Right cardiac atrium (tissue), 5 donors: ENCODE measurements around the gene PYM1. TPM values are rescaled to one million over a fixed set of nuclear protein-coding genes. Genes with fewer than 3 reads are reported as not detected.
"Not testable (repeated sequence)": the region's sequence is repeated elsewhere in the genome, so short reads cannot be mapped to it uniquely, and the experiment has no call there.

Source experiments
- ATAC-seq, 2 donors: fragments of 200-7000 bp; cut with Tn5 transposase; one replicate each; pipeline versions ENCODE4 v1.8.0 to v1.9.1; 2020; ENCODE audit warnings: moderate library complexity in 2 of 2, mild to moderate bottlenecking in 1 of 2
- DNase-seq, 3 donors: peaks; one replicate each; pipeline ENCODE4 v3.0.0-alpha.2; 2020
- H3K27ac ChIP-seq: one replicate; pipeline ENCODE4 v1.5.1; 2013; ENCODE audit warnings: mild to moderate bottlenecking, low read length, control low read depth, moderate library complexity
- H3K27me3 ChIP-seq: one replicate; pipeline ENCODE4 v1.6.1; 2013; ENCODE audit not compliant: control insufficient read depth, insufficient read depth
- H3K4me1 ChIP-seq: one replicate; pipeline ENCODE4 v1.6.1; 2013; ENCODE audit warnings: low read length; ENCODE audit not compliant: control insufficient read depth, insufficient read depth
- H3K4me3 ChIP-seq: one replicate; pipeline ENCODE4 v1.5.1; 2013; ENCODE audit warnings: low read length, control low read depth
- H3K9me3 ChIP-seq: one replicate; pipeline ENCODE4 v1.6.1; 2013; ENCODE audit warnings: low read length; ENCODE audit not compliant: control insufficient read depth
- WGBS: extraction: QIAGEN DNeasy Blood & Tissue Kit; methylation state at CpG from one replicate; pipeline ENCODE4 v1.1.7; 2013; 5-methylcytosine and 5-hydroxymethylcytosine counted together
- intact Hi-C, 4 donors: fragments of 100-400 bp; cut with DNase I; formaldehyde crosslinking; loops; one replicate each; pipeline versions ENCODE4 v1.11.0 to v1.14.0; 2022 to 2023
- polyA plus RNA-seq: library from polyadenylated mRNA; stranded (reverse); fragments of 200-250 nt; gene quantifications from one replicate; pipeline ENCODE4 v1.2.3, GENCODE V29; 2013
- total RNA-seq, 4 donors: library from RNA; stranded (reverse); fragmentation: NEBNext Ultra II Directional; extraction: Animal tissue kit (Norgen Biotek cat#: 25700); gene quantifications; one replicate each; pipeline ENCODE4 v1.2.1, GENCODE V29; 2021
- donor health status: healthy with polysubstance abuse.
- donor health status: DM: no; HTN: yes; CAD: no.
- donor health status: DM: no; HTN: no; CAD: no.
- donor health status: DM: no; HTN: yes; CAD: no; lungs with severe emphysema.
- donor health status: DM: yes; HTN: yes; CAD: no.

The PYM1 gene
- total and polyA plus RNA-seq, 5 donors, result 15.4 to 25.7 (median 17.2) TPM

DNA sequence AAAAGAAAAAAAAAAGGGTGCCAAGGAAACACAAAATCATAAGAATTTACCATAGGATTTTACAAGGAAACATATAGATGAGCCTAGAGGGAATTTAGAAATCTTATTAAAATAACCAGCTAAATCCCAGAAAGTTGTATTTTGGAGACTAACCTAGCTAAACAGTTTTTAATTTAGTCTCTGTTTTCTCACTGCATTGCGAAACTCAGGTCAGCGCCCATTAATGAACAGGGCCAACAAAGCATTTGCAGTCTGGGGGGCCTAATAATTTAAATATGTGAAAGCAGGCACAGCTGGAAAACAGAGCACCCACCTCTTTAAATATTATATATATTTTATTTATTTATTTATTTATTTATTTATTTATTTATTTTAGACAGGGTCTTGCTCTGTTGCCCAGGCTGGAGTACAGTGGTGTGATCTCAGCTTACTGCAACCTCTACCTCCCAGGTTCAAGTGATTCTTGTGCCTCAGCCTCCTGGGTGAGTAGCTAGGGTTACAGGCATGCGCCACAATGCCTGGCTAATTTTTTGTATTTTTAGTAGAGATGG is 61.2 kb downstream of the PYM1 start:
- H3K9me3 ChIP-seq, intact Hi-C loops, H3K27ac ChIP-seq, ATAC-seq, DNase-seq, H3K27me3 ChIP-seq, H3K4me3 ChIP-seq, H3K4me1 ChIP-seq: not testable (repeated sequence)
- WGBS, result 97% methylated on average over 3 of the region's 3 CpGs

DNA sequence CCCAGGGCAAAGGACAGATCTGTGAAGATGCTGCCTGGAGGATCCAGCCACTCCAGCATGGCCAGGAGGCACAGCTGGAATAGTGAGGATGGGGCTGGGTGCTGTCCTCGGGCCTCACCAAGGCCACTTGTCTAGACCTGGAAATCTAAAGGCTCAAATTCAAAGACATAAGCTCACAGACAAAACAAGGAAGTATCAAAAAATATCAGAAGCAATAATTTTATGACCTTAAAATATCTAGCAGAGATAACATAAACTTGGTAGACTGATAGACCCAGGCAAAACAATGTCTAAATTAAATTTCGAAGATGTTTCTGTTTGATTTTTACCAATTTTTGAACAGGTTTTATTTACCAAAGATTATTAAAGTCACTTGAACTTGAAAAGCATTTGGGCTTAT is 62.4 kb downstream of the PYM1 start:
- 87% methylated on average over 2 of the region's 2 CpGs for WGBS
- no peak for ATAC-seq
- H3K9me3 ChIP-seq, result no peaks in the 10 kb centered on the region
- no peak for DNase-seq
- intact Hi-C loops, result no loop called here
- H3K27me3 ChIP-seq, result no peaks in the 10 kb centered on the region
- H3K4me1 ChIP-seq, result no peaks in the 10 kb centered on the region
- H3K27ac ChIP-seq, result no peak overlapping the region
- no peak overlapping the region for H3K4me3 ChIP-seq

DNA sequence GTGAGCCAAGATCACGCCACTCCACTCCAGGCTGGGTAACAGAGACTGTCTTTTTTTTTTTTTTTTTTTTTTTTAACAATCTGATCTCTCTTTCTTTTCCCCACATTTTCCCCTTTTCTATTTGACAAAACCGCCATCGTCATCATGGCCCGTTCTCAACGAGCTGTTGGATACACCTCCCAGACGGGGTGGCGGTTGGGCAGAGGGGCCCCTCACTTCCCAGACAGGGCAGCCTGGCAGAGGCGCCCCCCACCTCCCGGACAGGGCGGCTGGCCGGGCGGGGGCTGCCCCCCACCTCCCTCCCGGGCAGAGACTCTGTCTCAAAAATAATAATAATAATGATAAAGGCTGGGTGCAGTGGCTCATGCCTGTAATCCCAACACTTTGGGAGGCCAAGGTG is 64.8 kb downstream of the PYM1 start:
- 94% methylated on average over 13 of the region's 13 CpGs for WGBS
- H3K27ac ChIP-seq, H3K4me3 ChIP-seq, H3K27me3 ChIP-seq, ATAC-seq, DNase-seq, H3K9me3 ChIP-seq, H3K4me1 ChIP-seq: not testable (repeated sequence)
- intact Hi-C loops, result loop anchor here in 1 of 4 donors (5.0 kb wide), 1 partner anchor 39 kb away; no protein-coding TSS in a partner anchor

DNA sequence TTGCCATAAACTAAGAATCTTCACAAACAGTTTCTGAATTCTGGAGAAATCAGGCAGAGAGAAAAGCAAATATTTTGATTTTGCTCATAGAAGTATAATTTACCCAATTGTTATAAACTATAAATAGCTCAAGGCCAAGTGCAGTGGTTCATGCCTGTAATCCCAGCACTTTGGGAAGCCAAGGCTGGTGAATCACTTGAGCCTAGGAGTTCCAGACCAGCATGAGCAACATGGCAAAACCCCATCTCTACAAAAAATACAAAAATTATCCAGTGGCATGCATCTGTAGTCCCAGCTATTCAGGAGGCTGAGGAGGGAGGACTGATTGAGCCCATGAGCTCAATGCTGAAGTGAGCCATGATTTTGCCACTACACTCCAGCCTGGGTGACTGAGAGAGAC is 65.4 kb downstream of the PYM1 start:
- Histone ChIP-seq H3K9me3 (no peaks in the 10 kb centered on the region), H3K27ac (no peak overlapping the region), H3K4me1 (no peaks in the 10 kb centered on the region), H3K4me3 (no peak overlapping the region), H3K27me3 (no peaks in the 10 kb centered on the region)
- ATAC-seq, result no peak
- intact Hi-C loops, result loop anchor here in 1 of 4 donors (5.0 kb wide), 1 partner anchor 40 kb away; no protein-coding TSS in a partner anchor
- no peak for DNase-seq

GRCh38 chr12:55861871-55862270 is 65.8 kb downstream of the PYM1 start:
- Histone ChIP-seq H3K27ac (no peak overlapping the region), H3K27me3 (no peaks in the 10 kb centered on the region), H3K4me3 (no peak overlapping the region), H3K9me3 (no peaks in the 10 kb centered on the region), H3K4me1 (no peaks in the 10 kb centered on the region)
- 81% methylated on average over 3 of the region's 3 CpGs for WGBS
- DNase-seq (no peak), ATAC-seq (no peak)
- intact Hi-C loops, result loop anchor here in 1 of 4 donors (5.0 kb wide), 1 partner anchor 40 kb away; no protein-coding TSS in a partner anchor

DNA sequence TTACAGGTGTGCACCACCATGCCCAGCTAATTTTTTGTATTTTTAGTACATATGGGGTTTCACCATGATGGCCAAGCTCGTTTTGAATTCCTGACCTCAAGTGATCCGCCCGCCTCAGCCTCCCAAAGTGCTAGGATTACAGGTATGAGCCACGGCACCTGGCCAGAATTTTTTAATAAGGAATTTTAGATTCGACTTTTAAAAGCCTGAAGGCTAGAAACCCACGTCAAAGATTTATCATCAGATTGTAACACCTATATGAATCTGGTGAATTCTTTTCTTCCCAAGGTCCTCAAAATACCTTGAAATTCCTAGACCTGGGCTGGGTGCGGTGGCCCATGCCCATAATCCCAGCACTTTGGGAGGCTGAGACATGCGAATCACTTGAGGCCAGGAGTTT is 66.3 kb downstream of the PYM1 start:
- H3K27me3 ChIP-seq, result no peaks in the 10 kb centered on the region
- DNase-seq, result no peak
- no peak overlapping the region for H3K27ac ChIP-seq
- 92% methylated on average over 8 of the region's 8 CpGs for WGBS
- no peaks in the 10 kb centered on the region for H3K9me3 ChIP-seq
- intact Hi-C loops, result loop anchor here in 1 of 4 donors (5.0 kb wide), 1 partner anchor 41 kb away; no protein-coding TSS in a partner anchor
- H3K4me1 ChIP-seq, result no peaks in the 10 kb centered on the region
- no peak overlapping the region for H3K4me3 ChIP-seq
- ATAC-seq, result no peak

DNA sequence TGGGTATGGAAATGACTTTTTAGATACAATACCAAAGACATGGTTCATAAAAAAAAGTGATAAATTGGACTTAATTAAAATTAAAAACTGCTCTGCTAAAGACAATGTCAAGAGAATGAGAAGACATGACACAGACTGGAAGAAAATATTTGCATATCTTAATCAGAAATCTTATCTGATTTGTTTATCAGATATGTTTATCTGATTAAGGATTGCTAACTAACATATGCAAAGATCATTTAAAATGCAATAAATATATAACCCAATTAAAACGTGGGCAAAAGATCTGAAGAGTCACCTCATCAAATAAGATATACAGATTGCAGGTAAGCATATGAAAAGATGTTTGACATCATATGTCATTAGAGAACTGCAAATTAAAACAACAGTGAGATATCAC is 75.0 kb downstream of the PYM1 start:
- no peaks in the 10 kb centered on the region for H3K9me3 ChIP-seq
- no peak overlapping the region for H3K27ac ChIP-seq
- WGBS, result 37% methylated on average over 1 of the region's 1 CpG
- no peaks in the 10 kb centered on the region for H3K27me3 ChIP-seq
- ATAC-seq (no peak), DNase-seq (no peak)
- H3K4me1 ChIP-seq, result peaks cover 4% of the 10 kb centered on the region
- no peak overlapping the region for H3K4me3 ChIP-seq
- intact Hi-C loops, result no loop called here

Other genes with a start within 250 kb of the PYM1 start
- 100 to 1,000 TPM; 465 to 674 (median 604) TPM for gene ITGA7, start 220.0 kb downstream of the PYM1 start, total RNA-seq
- gene ITGA7, start 220.0 kb downstream of the PYM1 start, polyA plus RNA-seq, result 288 TPM
- 100 to 1,000 TPM; 134 to 149 (median 139) TPM for gene BLOC1S1, start 211.8 kb downstream of the PYM1 start, total RNA-seq
- 205 TPM for gene BLOC1S1, start 211.8 kb downstream of the PYM1 start, polyA plus RNA-seq
- gene RDH5, start 207.5 kb downstream of the PYM1 start, total RNA-seq, result 10 to 100 TPM; 15.9 to 27.7 (median 23.3) TPM
- 24.1 TPM for gene RDH5, start 207.5 kb downstream of the PYM1 start, polyA plus RNA-seq
- 1,000 to 10,000 TPM; 1,076 to 1,430 (median 1,264) TPM for gene CD63, start 198.9 kb downstream of the PYM1 start, total RNA-seq
- gene CD63, start 198.9 kb downstream of the PYM1 start, polyA plus RNA-seq, result 1,376 TPM
- gene GDF11, start 184.8 kb downstream of the PYM1 start, total RNA-seq, result 10 to 100 TPM; 16.2 to 17.5 (median 16.7) TPM
- gene GDF11, start 184.8 kb downstream of the PYM1 start, polyA plus RNA-seq, result 11.5 TPM
- gene SARNP, start 110.2 kb downstream of the PYM1 start, total RNA-seq, result 10 to 100 TPM; 50.3 to 55.7 (median 52.7) TPM
- 113 TPM for gene SARNP, start 110.2 kb downstream of the PYM1 start, polyA plus RNA-seq
- gene ORMDL2, start 109.9 kb downstream of the PYM1 start, total RNA-seq, result 10 to 100 TPM; 13.8 to 23.2 (median 17.6) TPM
- 23.8 TPM for gene ORMDL2, start 109.9 kb downstream of the PYM1 start, polyA plus RNA-seq
- gene DNAJC14, start 98.3 kb downstream of the PYM1 start, total RNA-seq, result 10 to 100 TPM; 19.0 to 24.1 (median 22.4) TPM
- 15.5 TPM for gene DNAJC14, start 98.3 kb downstream of the PYM1 start, polyA plus RNA-seq
- gene MMP19, start 85.0 kb downstream of the PYM1 start, total RNA-seq, result 10 to 100 TPM in 1 of 4 donors, 1 to 10 TPM in 3; 3.1 to 21.2 (median 5.6) TPM
- gene MMP19, start 85.0 kb downstream of the PYM1 start, polyA plus RNA-seq, result 6.9 TPM
- gene DGKA, start 3.3 kb upstream of the PYM1 start, total RNA-seq, result 10 to 100 TPM; 11.3 to 25.9 (median 20.3) TPM
- 20.3 TPM for gene DGKA, start 3.3 kb upstream of the PYM1 start, polyA plus RNA-seq
- gene PMEL, start 38.1 kb upstream of the PYM1 start, total RNA-seq, result 1 to 10 TPM in 3 of 4 donors, under 1 TPM in 1; 0.86 to 2.2 (median 1.2) TPM
- gene PMEL, start 38.1 kb upstream of the PYM1 start, polyA plus RNA-seq, result 0.45 TPM
- 10 to 100 TPM; 12.7 to 17.2 (median 13.6) TPM for gene CDK2, start 38.9 kb upstream of the PYM1 start, total RNA-seq
- gene CDK2, start 38.9 kb upstream of the PYM1 start, polyA plus RNA-seq, result 8.1 TPM
- 100 to 1,000 TPM; 111 to 132 (median 119) TPM for gene RAB5B, start 46.2 kb upstream of the PYM1 start, total RNA-seq
- 86.4 TPM for gene RAB5B, start 46.2 kb upstream of the PYM1 start, polyA plus RNA-seq
- gene SUOX, start 69.4 kb upstream of the PYM1 start, total RNA-seq, result 10 to 100 TPM; 20.7 to 30.8 (median 29.3) TPM
- gene SUOX, start 69.4 kb upstream of the PYM1 start, polyA plus RNA-seq, result 29.2 TPM
- 1 to 10 TPM; 5.6 to 8.7 (median 6.5) TPM for gene IKZF4, start 93.1 kb upstream of the PYM1 start, total RNA-seq
- 2.7 TPM for gene IKZF4, start 93.1 kb upstream of the PYM1 start, polyA plus RNA-seq
- 10 to 100 TPM; 30.0 to 55.1 (median 39.7) TPM for gene RPS26, start 114.0 kb upstream of the PYM1 start, total RNA-seq
- gene RPS26, start 114.0 kb upstream of the PYM1 start, polyA plus RNA-seq, result 739 TPM
- 1 to 10 TPM; 3.2 to 7.4 (median 6.1) TPM for gene ERBB3, start 152.3 kb upstream of the PYM1 start, total RNA-seq
- 6.4 TPM for gene ERBB3, start 152.3 kb upstream of the PYM1 start, polyA plus RNA-seq
- 10 to 100 TPM; 65.5 to 77.6 (median 74.2) TPM for gene PA2G4, start 176.7 kb upstream of the PYM1 start, total RNA-seq
- 73.3 TPM for gene PA2G4, start 176.7 kb upstream of the PYM1 start, polyA plus RNA-seq
- gene RPL41, start 188.7 kb upstream of the PYM1 start, total RNA-seq, result 1,000 to 10,000 TPM; 2,156 to 2,505 (median 2,353) TPM
- 2,026 TPM for gene RPL41, start 188.7 kb upstream of the PYM1 start, polyA plus RNA-seq
- 1 to 10 TPM; 6.1 to 8.6 (median 6.7) TPM for gene ZC3H10, start 190.4 kb upstream of the PYM1 start, total RNA-seq
- gene ZC3H10, start 190.4 kb upstream of the PYM1 start, polyA plus RNA-seq, result 2.7 TPM
- gene ESYT1, start 200.4 kb upstream of the PYM1 start, total RNA-seq, result 10 to 100 TPM; 30.7 to 38.5 (median 33.6) TPM
- 29.1 TPM for gene ESYT1, start 200.4 kb upstream of the PYM1 start, polyA plus RNA-seq
- 10 to 100 TPM; 48.4 to 74.6 (median 60.2) TPM for gene MYL6B, start 224.7 kb upstream of the PYM1 start, total RNA-seq
- 65.7 TPM for gene MYL6B, start 224.7 kb upstream of the PYM1 start, polyA plus RNA-seq
- 1,000 to 10,000 TPM in 1 of 4 donors, 100 to 1,000 TPM in 3; 592 to 1,178 (median 826) TPM for gene MYL6, start 230.5 kb upstream of the PYM1 start, total RNA-seq
- gene MYL6, start 230.5 kb upstream of the PYM1 start, polyA plus RNA-seq, result 1,131 TPM